GM10266 (cell line): ENCODE data around the gene CHL1.
A peak's percentile ranks its signal among the peaks of the same experiment; 100 is the strongest.

ENCODE experiments used
- DNase-seq: peaks from one replicate; pipeline ENCODE4 v3.0.0; 2012; ENCODE audit errors: extremely low spot score
- TF ChIP-seq, protein P1 (sequence below): IDR thresholded peaks from 2 replicates; pipeline ENCODE4 v1.5.1; 2012; ENCODE audit warnings: mild to moderate bottlenecking, low read depth; ENCODE audit not compliant: control insufficient read depth, insufficient read depth; ENCODE audit errors: missing control alignments

The CHL1 gene

DNA sequence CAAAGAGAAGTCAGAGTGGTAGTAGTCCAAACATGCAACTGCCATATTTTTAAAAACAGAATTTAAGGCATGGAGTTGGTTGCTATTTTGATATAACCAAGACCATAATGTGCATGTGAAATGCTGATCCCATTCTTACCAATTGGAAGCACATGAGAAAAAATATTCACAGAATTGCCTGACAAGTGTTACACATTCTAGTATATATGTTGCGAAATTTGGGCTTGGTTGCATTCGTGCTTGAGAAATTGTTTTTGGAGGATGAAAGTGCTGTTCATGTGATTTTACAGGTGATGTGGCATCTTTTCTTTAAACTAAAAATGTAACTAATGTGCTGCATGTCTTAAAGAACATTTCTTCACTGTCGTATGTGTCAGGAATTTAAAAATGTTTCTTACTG, 199.7 kb downstream of the CHL1 start:
- TF ChIP-seq, protein P1, sequence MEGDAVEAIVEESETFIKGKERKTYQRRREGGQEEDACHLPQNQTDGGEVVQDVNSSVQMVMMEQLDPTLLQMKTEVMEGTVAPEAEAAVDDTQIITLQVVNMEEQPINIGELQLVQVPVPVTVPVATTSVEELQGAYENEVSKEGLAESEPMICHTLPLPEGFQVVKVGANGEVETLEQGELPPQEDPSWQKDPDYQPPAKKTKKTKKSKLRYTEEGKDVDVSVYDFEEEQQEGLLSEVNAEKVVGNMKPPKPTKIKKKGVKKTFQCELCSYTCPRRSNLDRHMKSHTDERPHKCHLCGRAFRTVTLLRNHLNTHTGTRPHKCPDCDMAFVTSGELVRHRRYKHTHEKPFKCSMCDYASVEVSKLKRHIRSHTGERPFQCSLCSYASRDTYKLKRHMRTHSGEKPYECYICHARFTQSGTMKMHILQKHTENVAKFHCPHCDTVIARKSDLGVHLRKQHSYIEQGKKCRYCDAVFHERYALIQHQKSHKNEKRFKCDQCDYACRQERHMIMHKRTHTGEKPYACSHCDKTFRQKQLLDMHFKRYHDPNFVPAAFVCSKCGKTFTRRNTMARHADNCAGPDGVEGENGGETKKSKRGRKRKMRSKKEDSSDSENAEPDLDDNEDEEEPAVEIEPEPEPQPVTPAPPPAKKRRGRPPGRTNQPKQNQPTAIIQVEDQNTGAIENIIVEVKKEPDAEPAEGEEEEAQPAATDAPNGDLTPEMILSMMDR = no peak

DNA sequence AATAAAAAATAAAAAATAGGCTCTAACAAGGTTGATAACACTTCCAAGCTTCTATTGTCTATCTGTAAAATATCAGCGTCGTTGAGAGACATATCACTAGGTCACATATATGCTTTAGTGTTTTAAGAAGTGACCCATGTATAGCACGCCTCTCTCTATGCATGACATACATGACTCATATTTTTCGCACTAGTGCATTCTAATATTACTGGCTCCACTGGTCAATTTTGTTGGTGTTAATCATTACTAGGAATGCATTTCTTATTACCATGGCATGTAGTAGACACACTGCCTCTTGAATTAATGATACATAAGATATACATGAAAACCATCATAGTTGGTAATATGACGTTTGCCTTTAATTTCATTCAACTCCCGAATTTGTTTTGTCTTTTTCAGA, 203.1 kb downstream of the CHL1 start:
- DNase-seq = no peak
- TF ChIP-seq, protein P1 = no peak

More for the DNA sequence above, 199.7 kb downstream of the CHL1 start:
- DNase-seq = no peak

DNA sequence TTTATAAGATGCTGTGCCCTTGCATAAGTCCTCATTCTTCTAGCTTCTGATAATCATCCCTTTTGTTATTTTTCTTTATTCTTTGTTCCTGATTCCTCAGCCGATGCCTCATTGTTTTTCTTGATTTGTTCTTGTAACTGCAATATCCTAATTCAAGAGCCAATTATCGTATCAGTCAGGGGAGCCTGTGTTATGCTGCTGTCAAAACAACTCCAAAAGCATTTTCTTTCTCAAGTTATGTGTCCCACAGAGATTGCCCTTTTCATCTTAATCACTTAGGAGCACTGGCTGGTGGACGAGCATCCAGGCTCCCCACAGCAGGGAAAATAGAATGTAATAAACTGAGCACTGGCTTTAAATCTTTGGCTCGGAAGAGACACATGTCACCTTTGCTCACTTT, 207.3 kb downstream of the CHL1 start:
- DNase-seq = no peak
- TF ChIP-seq, protein P1 = no peak

DNA sequence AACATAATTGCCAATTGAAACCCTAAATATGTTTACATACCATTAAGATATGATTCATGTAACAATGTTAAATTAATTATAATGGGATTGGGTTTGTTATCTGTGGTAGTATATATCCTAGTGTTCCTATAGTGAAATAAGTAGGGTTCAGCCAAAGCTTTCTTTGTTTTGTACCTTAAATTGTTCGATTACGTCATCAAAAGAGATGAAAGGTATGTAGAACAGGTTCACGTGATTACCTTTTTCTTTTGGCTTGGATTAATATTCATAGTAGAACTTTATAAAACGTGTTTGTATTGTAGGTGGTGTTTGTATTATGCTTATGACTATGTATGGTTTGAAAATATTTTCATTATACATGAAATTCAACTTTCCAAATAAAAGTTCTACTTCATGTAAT, 212.4 kb downstream of the CHL1 start:
- no peak for DNase-seq
- TF ChIP-seq, protein P1 = no peak

DNA sequence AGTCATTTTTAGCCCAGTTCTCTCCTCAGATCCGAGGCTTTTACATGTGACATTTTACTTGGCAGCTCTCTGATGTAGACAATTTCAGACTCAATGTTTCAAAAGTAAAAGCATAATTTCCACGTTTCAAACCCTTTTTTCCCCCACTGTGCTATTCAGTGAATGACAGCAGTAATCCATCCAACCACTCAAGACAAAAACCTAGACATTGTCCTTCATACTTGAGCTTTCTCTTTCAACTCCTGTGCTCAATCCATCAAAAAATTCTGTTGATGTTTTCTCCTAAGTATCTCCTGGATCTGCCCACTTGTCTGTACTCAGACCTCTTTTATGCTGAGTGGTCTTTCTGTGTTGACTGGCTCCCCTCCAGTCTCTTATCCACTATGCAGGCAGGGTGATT, 214.7 kb downstream of the CHL1 start:
- TF ChIP-seq, protein P1 = no peak
- no peak for DNase-seq

DNA sequence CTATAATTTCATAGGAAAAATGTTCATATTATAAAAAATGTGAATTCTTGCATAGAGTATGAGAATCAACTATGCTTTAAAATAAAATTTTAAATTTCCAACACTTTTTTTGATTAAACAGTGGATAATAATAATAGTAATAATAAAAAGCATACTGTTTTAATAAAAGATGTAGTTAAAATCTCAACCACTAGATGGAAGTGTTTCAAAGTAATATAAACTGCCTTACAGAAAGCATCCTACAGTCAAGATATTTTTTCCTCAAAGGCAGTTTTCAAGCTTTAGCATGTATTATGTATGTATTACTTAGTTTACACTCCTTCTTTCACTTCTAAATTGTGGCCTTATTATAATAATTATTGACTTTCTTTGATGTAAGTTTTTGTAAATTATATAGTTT, 217.5 kb downstream of the CHL1 start:
- TF ChIP-seq, protein P1 = peak; percentile 5
- DNase-seq = peak; percentile 6

DNA sequence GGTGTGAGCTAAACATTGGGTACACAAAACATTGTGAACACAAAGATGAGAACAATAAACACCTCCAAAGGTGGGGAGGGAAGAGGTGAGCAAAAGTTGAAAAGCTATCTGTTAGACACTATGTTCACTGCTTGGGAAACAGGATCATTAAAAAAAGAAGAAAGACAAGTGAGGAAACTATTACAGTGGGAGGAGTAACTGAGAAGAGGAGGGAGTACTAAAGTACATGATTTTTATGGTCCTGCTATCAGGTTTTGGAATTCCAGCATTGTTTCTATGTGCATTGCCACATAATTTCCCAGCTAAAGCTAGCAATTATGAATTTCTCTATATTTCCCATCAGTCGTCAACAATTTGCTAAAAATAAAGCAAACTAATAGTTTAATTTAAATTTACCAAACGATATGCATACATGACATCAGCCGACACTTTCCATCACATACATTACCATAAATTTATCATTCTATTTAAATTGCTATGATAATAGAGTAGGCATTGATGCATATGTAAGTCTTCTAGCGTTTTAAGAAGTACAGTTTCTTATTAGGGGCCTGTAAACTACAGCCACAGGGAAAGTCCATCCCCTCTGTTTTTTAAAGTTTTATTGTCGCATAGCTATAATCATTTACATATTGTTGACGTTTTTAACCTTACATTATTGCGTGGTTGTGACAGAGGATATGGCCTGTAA, 221.8 kb downstream of the CHL1 start:
- TF ChIP-seq, protein P1 = no peak
- DNase-seq = no peak
